K562 (cell line): ENCODE results near the gene RACK1. TPM values are rescaled to one million over a fixed set of nuclear protein-coding genes. Genes with fewer than 3 reads are reported as not detected.

Source experiments
- ARID3B ChIP-seq: fragments of 250-450 bp; sonication (Bioruptor Pico); IDR thresholded peaks from 2 replicates; pipeline ENCODE4 v1.4.0; 2020; ENCODE audit warnings: borderline replicate concordance
- DIDO1 ChIP-seq: fragments of 450-650 bp; IDR thresholded peaks from 2 replicates; pipeline ENCODE4 v1.6.1; 2016; ENCODE audit warnings: low read depth, missing biosample characterization, missing genetic modification characterization
- GTF3C2 ChIP-seq: IDR thresholded peaks from 3 replicates; pipeline ENCODE4 v1.6.1; 2011; ENCODE audit warnings: borderline replicate concordance, mild to moderate bottlenecking, moderate library complexity; ENCODE audit not compliant: insufficient read length; ENCODE audit errors: extremely low read depth
- MYNN ChIP-seq, 2 experiments: sonication (generic); formaldehyde crosslinking in 1 of 2; IDR thresholded peaks; 2 replicates each; pipeline versions ENCODE4 v1.5.0 to v1.6.1; 2016 to 2020; ENCODE audit warnings: antibody characterized with exemption in 1 of 2, missing genetic modification reagents in 1 of 2
- NELFE ChIP-seq: IDR thresholded peaks from 2 replicates; pipeline ENCODE4 v1.6.1; 2011; ENCODE audit warnings: mild to moderate bottlenecking; ENCODE audit not compliant: insufficient read depth, insufficient read length
- NR2F6 ChIP-seq: fragments of 450-650 bp; formaldehyde crosslinking; IDR thresholded peaks from 2 replicates; pipeline ENCODE4 v1.4.0; 2020; ENCODE audit warnings: mild to moderate bottlenecking
- PBX2 ChIP-seq, 2 experiments: IDR thresholded peaks in 1 of 2; conservative IDR thresholded peaks in 1 of 2; 2 replicates each; pipeline ENCODE4 v1.6.1; 2016; ENCODE audit warnings: low read depth in 2 of 2, mild to moderate bottlenecking in 1 of 2, missing compliant biosample characterization in 1 of 2, missing genetic modification characterization in 1 of 2, moderate library complexity in 1 of 2
- RAD51 ChIP-seq: fragments of 450-650 bp; IDR thresholded peaks from 2 replicates; pipeline ENCODE4 v1.7.1; 2016; ENCODE audit warnings: low read depth, mild to moderate bottlenecking, borderline replicate concordance
- TRIM25 ChIP-seq: fragments of 450-650 bp; IDR thresholded peaks from 2 replicates; pipeline ENCODE4 v1.7.0; 2016; ENCODE audit warnings: borderline replicate concordance
- ZNF23 ChIP-seq: fragments of 250-450 bp; sonication (Bioruptor Pico); IDR thresholded peaks from 2 replicates; pipeline ENCODE4 v1.4.0; 2020; ENCODE audit warnings: mild to moderate bottlenecking
- ZNF449 ChIP-seq: fragments of 250-450 bp; sonication (Bioruptor Pico); IDR thresholded peaks from 2 replicates; pipeline ENCODE4 v1.8.0; 2022; ENCODE audit warnings: moderate library complexity, mild to moderate bottlenecking, inconsistent platforms
- ZNF512 ChIP-seq: IDR thresholded peaks from 2 replicates; pipeline ENCODE4 v1.6.1; 2016; ENCODE audit warnings: missing genetic modification characterization, missing compliant biosample characterization
- ZNF766 ChIP-seq: fragments of 200-800 bp; sonication (Bioruptor generic); conservative IDR thresholded peaks from 2 replicates; pipeline ENCODE4 v1.6.1; 2016; ENCODE audit warnings: missing genetic modification characterization, missing compliant biosample characterization
- polyA plus RNA-seq, 8 experiments: library from polyadenylated mRNA; depleted of rRNA in 4 of 8; stranded (reverse) in 5 of 8; unstranded in 3 of 8; fragments of >200 nt; fragmentation: Nextera tagmentation in 2 of 8; fragmentation: Illumina TruSeq in 1 of 8; extraction: Ambion mirVana in 2 of 8; extraction: Trizol in 1 of 8; gene quantifications; 2 replicates each; pipeline versions ENCODE4 v1.2.1 to v1.2.3, GENCODE V29; 2011 to 2014; ENCODE audit warnings: inconsistent platforms in 1 of 8, missing spikeins in 1 of 8
- total RNA-seq, 7 experiments: library from RNA; depleted of rRNA in 6 of 7; stranded (reverse); fragments of >200 nt in 6 of 7; fragmentation: Illumina TruSeq in 2 of 7; extraction: Trizol in 2 of 7; gene quantifications; 2 replicates each; pipeline versions ENCODE4 v1.2.1 to v1.2.3, GENCODE V29; 2011 to 2021; ENCODE audit warnings: low replicate concordance in 1 of 7

The RACK1 gene
- total and polyA plus RNA-seq, 9 of the 15 experiments (the other 6 are each of a cell fraction or from before 2014, with no cell fraction given), result 2,303 to 5,311 (median 3,833) TPM

GRCh38 chr5:181188700-181189362, 54.9 kb downstream of the RACK1 start (continued):
- TF ChIP-seq PBX2 (CRISPR knock-in tag; IDR thresholded peaks at IDR 0.05; ENCODE audit: low read depth) (no peak), PBX2 (tag; conservative IDR thresholded peaks at IDR 0.05; ENCODE audit: low read depth) (no peak), MYNN (IDR thresholded peaks at IDR 0.05) (no peak), MYNN (CRISPR knock-in tag; IDR thresholded peaks at IDR 0.05) (no peak), NR2F6 (no peak), ZNF512 (no peak), ZNF449 (CRISPR knock-in tag) (no peak), ARID3B (CRISPR knock-in tag) (no peak), GTF3C2 (peak; percentile 82), NELFE (no peak), TRIM25 (no peak), DIDO1 (tag) (no peak), RAD51 (no peak), ZNF766 (CRISPR knock-in tag) (no peak), ZNF23 (no peak)
